GM19397 (cell line): ENCODE measurements around the gene MAN2B2.
"Not testable (repeated sequence)": the region's sequence is repeated elsewhere in the genome, so short reads cannot be mapped to it uniquely, and the experiment has no call there.

Experiments
- ATAC-seq: cut with Tn5 transposase; IDR thresholded peaks from one replicate; pipeline ENCODE4 v1.9.1; 2021; ENCODE audit warnings: mild to moderate bottlenecking, moderate library complexity; ENCODE audit not compliant: unreplicated experiment

Gene MAN2B2

DNA sequence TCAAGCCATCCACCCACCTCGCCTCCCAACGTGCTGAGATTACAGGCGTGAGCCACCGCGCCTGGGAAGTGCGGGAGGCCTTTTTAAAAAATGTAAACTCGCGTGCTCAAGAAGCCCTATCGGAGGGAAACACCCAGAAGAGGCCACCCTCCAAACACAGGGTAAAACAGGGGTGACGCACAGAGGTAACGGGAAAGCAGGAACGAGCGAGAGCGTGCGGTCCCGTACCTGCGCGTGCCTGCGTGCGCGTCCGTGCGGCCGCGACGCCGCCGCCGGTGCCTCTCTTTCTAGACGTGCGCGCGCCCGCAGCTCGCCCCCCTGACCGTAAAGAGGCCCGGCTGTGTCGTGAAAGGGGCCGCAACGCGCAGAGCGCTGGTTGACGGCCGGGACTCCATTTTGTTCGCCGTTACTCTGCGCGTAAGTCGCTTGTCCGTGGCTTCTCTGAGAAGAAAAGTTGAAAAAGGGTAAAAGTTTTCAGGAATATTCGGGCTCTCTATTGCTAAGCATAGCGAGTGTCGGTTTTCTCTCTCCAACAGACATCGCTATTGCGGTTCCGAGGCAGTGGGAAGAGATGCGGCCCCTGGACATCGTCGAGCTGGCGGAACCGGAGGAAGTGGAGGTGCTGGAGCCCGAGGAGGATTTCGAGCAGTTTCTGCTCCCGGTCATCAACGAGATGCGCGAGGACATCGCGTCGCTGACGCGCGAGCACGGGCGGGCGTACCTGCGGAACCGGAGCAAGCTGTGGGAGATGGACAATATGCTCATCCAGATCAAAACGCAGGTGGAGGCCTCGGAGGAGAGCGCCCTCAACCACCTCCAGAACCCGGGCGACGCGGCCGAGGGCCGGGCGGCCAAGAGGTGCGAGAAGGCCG is 65.5 kb downstream of the MAN2B2 start, which contains the start of gene MRFAP1:
Gene MRFAP1 (plus strand): TSS at position 394 of the 872 bp plus-strand sequence. CDS start 178 bp downstream, at position 572.
- ATAC-seq: peak; percentile 80

DNA sequence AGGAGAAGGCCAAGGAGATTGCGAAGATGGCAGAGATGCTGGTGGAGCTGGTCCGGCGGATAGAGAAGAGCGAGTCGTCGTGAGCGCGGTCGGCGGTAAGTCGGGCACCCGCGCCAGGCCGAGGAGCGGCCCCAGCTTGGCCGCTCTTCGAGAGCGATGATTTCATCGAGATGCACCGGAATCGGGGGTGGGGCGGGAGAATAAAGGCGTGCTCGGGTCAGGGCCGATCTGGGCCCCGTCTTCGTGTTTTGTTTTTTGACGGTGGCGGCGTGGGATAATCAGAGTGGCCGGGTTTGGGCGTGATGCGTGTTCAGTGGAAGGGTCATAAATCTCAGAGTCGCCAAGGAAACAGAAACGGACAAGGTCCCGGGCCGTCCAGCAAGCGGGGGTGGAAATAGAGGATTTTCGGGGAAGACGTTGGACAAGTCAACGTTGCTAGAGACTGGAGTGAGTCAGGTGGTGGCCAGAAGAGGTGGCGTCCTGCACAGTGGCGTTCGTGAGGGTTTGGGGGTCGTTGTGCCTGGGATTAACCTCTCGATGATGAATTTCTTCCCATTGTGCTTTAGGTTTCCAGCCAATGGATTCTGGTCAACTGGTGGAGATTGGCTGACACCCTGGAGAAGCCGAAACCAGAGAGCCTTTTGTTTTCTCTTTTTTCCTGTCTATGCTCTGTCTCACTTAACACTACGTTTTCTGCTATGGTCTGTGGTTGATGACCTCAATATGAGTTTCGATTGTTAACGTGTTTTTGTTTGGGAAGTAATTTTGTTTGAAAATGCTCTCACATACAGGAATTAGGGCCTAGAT is 66.4 kb downstream of the MAN2B2 start:
- peak; percentile 37 for ATAC-seq

- ATAC-seq: no peak
Measured at GRCh38 chr4:6641971-6642320, 67.0 kb downstream of the MAN2B2 start.

DNA sequence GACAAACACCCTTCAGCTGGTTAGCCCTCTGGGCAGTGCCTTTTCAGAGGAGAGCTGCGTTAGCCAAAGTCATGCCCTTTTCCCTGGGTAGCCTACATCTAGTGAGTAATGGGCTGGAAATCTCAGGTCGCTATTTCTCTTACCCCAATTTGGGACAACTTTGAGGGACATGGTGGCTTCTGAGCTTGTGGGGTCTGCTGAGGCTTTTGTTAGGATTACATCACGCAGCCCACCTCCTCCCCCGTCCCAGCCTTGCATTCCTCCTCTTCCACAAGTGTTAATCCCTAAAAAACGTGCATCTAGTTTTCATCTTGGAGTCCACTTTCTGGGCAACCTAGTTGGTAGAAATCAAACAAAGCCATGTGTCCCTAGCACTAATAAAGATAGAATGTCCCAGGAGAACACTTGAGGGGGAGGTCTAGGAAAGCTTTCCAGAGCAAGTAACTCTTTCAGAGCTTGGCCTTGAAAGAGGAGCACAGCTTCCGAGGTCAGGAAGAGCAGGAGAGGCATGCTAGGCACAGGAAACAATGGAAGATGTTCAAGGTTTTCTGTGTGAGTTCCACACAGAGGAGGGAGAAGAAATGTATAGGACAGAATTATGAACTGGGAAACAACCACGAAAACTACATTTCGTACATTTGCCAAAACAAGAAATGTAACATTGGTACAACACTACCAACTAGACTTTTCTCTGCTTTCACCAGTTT is 68.3 kb downstream of the MAN2B2 start:
- ATAC-seq: no peak

DNA sequence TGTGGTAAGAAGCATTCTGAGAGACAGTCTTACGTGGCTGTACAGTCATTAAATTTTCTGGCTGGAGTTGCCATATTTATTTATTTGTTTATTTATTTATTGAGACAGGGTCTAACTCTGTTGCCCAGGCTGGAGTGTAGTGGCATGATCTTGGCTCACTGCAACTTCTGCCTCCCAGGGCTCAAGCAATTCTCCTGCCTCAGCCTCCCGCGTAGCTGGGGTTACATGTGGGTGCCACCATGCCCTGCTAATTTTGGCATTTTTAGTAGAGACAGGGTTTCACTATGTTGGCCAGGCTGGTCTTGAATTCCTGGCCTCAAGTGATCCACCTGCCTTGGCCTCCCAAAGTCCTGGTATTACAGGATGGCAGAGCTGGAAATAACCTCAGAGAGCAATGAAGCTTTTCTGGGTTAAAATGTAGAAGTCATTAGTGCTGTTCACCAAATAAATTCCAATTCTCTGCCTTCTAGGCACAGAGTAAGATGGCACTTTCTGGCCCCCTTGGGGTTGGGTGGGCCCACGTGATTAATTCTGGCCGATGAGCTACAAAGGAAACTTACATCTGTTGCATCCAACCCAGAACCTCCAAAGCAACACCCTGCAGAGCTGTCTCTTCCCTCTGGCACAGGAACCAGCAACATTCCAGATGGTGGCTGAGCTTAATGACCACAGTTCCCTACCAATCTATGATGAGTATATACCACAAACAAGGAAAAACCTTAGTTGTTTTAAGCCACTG is 70.0 kb downstream of the MAN2B2 start:
- no peak for ATAC-seq

DNA sequence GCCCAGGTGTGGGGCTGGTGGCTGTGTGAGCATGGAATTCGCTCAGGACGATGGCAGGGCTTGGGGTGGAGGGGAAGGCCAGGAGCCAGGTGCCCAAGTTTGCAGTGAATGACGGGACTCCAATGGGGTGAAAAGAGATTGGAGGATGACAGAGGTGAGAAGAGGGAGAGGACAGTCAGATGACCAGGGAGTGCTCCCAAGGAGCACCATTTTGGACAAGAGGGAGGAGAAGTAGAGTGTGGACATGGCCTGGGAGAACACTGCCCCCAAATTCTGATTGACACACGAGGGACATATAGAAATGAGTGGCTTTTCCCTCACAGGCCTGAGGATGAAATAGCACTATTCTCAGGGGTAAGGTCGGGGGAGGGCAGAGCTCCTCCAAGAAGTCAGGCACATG is 72.2 kb downstream of the MAN2B2 start:
- ATAC-seq: no peak

- no peak for ATAC-seq
Measured at GRCh38 chr4:6647582-6648230, 72.7 kb downstream of the MAN2B2 start.

- ATAC-seq: no peak
Measured at GRCh38 chr4:6649216-6649615, 74.2 kb downstream of the MAN2B2 start.

GRCh38 chr4:6654211-6654610 is 79.2 kb downstream of the MAN2B2 start:
- ATAC-seq: not testable (repeated sequence)

- not testable (repeated sequence) for ATAC-seq
Measured at GRCh38 chr4:6655291-6655690, 80.3 kb downstream of the MAN2B2 start.

- ATAC-seq: no peak
Measured at GRCh38 chr4:6655924-6656323, 80.9 kb downstream of the MAN2B2 start.

GRCh38 chr4:6657242-6658208 is 82.5 kb downstream of the MAN2B2 start:
- ATAC-seq: no peak

DNA sequence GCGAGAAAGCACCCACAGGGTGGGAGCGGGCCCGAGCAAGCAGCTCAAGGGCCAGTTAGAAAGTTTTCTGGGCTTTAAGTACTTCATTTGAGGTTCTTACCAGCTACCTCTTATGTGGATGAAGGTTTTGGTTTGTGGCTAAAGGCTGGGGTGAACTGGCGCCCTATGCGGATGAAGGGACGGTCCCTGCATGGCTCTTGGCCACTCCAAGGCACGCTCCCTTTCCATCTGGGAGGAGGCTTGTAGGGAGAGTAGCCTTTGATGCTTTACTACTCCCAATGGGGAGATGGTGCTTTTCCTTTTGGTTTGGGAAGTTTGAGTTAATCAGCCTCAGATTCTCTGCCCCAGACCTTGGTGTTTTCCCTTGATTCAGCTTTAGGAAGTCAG is 83.2 kb downstream of the MAN2B2 start:
- no peak for ATAC-seq

GRCh38 chr4:6658597-6659075 is 83.6 kb downstream of the MAN2B2 start:
- ATAC-seq: no peak

DNA sequence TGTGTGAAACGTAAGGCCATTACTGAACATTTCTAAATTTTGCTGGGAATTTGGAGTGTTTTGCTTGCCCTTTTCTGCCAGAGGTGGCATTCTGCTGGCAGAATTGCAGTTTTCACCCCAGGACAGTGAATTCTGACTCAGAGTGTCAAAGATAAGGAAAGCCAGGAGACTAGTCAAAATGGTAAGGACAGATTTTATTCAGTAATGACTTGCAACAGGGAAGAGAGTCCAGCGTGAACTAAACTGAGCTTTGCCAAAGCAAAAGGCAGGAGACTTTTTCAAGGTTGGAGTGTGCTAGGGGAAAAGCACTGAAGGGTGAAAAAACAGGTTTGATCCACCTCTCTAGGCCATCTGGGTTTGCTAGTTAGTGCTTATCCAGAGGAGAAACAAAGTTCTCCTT is 84.9 kb downstream of the MAN2B2 start:
- ATAC-seq: no peak

DNA sequence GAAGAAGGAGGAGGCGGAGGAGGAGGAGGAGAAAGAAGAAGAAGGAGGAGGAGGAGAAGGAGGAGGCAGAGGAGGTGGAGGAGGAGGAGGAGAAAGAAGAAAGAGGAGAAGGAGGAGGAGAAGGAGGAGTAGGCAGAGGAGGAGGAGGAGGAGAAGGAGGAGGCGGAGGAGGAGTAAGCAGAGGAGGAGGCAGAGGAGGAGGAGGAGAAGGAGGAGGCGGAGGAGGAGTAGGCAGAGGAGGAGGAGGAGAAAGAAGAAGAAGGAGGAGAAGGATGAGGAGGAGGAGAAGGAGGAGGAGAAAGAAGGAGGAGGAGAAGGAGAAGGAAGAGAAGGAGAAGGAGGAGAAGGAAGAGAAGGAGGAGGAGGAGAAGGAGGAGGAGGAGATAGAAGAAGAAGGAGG is 85.4 kb downstream of the MAN2B2 start:
- no peak for ATAC-seq

DNA sequence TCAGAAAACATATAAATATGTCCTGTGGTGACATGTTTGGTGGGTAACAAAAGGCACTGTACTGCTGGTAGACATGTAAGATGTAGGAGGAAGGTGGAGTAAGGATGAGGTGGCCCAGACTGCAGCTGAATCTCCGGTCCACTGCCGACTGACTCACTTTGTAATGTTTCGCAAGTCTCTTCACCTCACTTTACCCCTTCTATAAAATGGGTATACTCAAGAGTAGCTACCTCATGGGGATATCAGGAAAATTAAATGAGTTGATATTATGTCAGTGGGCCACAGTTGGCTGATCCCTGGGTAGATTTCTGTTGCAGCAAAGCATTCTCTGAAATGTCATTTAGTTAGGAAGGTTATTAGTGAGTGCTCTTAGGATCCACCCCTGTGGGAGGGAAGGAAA is 87.6 kb downstream of the MAN2B2 start:
- ATAC-seq: no peak

DNA sequence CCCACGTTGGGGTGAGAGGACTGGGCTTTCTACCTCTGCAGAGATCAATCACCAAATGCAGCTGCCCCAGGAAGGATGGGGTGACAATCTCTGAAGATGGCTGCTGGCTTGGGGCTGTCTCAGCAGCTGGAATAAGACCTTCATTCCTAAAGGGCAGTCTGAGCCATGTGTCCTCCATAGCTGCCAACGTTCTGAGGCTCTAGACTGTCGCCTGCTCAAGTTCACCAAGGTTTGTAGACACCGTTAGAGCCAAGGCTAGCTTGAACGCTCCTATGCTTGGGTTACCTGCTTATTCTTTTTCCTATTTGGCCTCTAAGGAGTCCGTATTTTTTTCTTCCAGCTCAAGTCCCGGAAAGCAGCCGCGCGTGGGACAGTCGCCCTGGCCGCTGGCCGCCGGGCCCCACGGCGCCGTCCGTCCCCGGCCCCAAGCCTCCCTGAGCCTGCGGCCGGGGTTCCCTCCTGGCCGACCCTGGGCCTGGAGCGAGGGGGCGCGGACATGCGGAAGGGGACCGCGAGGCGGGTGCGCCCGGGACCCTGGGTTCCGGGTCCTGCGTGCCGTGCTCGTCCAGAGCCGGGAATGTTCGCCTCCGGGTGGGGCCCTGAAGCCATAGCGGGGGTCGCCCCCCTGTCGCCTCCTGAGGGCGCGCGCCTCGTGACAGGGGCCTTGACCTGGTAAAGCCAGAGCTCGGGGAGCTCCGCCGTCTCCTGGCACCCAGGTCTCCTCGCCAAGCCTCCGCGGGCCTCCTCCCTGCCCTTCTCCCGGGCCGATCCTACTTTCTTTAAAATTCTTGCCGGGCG is 88.8 kb downstream of the MAN2B2 start:
- ATAC-seq: no peak
